Ecto neural progenitor cell (in vitro differentiated cells): ENCODE measurements around the gene MBD5.

Experiments
- DNase-seq: peaks from one replicate; pipeline ENCODE4 v3.0.0-alpha.2; 2018; ENCODE audit warnings: low spot score

MBD5 gene

GRCh38 chr2:148221926-148222325, 201.0 kb downstream of the MBD5 start:
- DNase-seq = no peak

- no peak for DNase-seq
These were observed 211.0 kb downstream of the MBD5 start for GRCh38 chr2:148231858-148232257.

- DNase-seq = no peak
These were observed 213.3 kb downstream of the MBD5 start for GRCh38 chr2:148234143-148234542.

GRCh38 chr2:148237911-148238310, 217.0 kb downstream of the MBD5 start:
- DNase-seq = no peak

GRCh38 chr2:148238561-148238960, 217.7 kb downstream of the MBD5 start:
- no peak for DNase-seq

- no peak for DNase-seq
These were observed 219.9 kb downstream of the MBD5 start for GRCh38 chr2:148240838-148241237.

GRCh38 chr2:148244593-148245292, 223.9 kb downstream of the MBD5 start:
- no peak for DNase-seq

- DNase-seq = no peak
These were observed 231.1 kb downstream of the MBD5 start for GRCh38 chr2:148251993-148252392.

- no peak for DNase-seq
These were observed 231.8 kb downstream of the MBD5 start for GRCh38 chr2:148252646-148253045.

- no peak for DNase-seq
These were observed 232.8 kb downstream of the MBD5 start for GRCh38 chr2:148253685-148254084.

- no peak for DNase-seq
These were observed 235.0 kb downstream of the MBD5 start for GRCh38 chr2:148255929-148256328.

- DNase-seq = no peak
These were observed 236.4 kb downstream of the MBD5 start for GRCh38 chr2:148257276-148257675.

GRCh38 chr2:148258124-148258523, 237.2 kb downstream of the MBD5 start:
- DNase-seq = no peak

GRCh38 chr2:148259674-148260073, 238.8 kb downstream of the MBD5 start:
- no peak for DNase-seq

- DNase-seq = no peak
These were observed 243.0 kb downstream of the MBD5 start for GRCh38 chr2:148263890-148264289.

GRCh38 chr2:148273158-148273691, 252.3 kb downstream of the MBD5 start:
- no peak for DNase-seq

- DNase-seq = no peak
These were observed 258.3 kb downstream of the MBD5 start for GRCh38 chr2:148279216-148279615.

GRCh38 chr2:148282201-148282600, 261.3 kb downstream of the MBD5 start:
- DNase-seq = no peak

GRCh38 chr2:148292431-148292830, 271.5 kb downstream of the MBD5 start:
- DNase-seq = no peak

GRCh38 chr2:148298196-148298595, 277.3 kb downstream of the MBD5 start:
- no peak for DNase-seq

- no peak for DNase-seq
These were observed 278.7 kb downstream of the MBD5 start for GRCh38 chr2:148299616-148300015.

- no peak for DNase-seq
These were observed 279.7 kb downstream of the MBD5 start for GRCh38 chr2:148300544-148300943.

GRCh38 chr2:148301362-148301761, 280.5 kb downstream of the MBD5 start:
- no peak for DNase-seq

GRCh38 chr2:148302526-148302925, 281.6 kb downstream of the MBD5 start:
- no peak for DNase-seq
